GM19193 (cell line): Measurements from ENCODE around the gene SYNM.

Source experiments
- POLR2A ChIP-seq: IDR thresholded peaks from 4 replicates; pipeline ENCODE4 v1.6.1; 2011; ENCODE audit not compliant: insufficient read depth, insufficient read length; ENCODE audit errors: extremely low read depth

Gene SYNM

DNA sequence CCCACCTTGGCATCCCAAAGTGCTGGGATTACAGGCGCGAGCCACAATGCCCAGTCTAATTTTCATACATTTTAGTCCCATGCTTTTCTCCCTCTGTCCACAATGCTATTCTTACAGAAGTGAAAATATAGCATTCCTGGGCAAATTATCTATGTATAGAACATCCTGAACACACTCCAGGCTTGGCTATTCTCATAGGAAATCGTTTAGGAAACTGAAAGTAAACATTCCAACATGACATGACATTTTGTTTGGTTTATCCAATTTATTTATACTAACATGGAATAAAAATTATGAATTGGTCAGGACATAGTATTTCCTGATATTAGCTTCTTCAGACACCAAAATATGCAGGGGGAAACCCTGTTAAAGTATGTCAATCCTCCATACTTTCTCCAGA lies 52.6 kb downstream of the SYNM start:
- TF ChIP-seq POLR2A, result no peak

DNA sequence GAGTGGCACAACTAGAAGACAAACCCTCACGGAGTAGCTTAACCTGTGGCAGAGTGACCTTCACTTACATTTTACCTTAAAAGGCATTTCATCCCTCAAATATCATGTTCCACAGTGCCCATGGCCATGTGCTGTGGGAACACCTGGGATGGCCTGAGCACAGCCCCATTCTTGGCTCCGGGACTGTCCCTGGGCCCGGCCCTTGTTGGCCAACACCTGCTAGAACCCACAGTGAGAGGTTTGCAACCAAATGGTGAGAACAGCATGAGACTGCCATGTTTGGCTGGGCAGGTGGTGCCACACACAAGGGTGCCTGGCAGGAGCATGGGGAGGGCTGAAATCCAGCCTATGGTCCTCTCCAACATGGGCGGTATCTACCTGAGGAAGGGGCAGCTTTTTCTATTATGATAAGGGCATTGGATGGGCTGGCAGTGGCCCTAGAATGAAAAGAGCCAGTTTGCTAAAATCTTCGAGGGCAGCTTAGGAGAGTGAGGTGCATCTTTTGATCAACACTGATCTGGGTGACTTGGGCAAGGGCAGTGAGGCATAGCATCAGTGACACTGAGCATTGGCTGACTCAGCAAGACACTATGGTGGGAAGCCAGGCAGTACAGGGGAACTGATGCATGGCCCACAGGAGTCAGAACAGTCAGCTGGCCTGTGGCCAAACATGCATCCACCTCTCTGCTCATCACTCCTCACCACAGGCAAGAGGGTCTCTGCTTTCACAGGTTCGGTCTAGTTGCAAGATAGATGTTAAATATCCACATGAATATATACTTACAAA lies 53.9 kb downstream of the SYNM start:
- TF ChIP-seq POLR2A, result no peak

DNA sequence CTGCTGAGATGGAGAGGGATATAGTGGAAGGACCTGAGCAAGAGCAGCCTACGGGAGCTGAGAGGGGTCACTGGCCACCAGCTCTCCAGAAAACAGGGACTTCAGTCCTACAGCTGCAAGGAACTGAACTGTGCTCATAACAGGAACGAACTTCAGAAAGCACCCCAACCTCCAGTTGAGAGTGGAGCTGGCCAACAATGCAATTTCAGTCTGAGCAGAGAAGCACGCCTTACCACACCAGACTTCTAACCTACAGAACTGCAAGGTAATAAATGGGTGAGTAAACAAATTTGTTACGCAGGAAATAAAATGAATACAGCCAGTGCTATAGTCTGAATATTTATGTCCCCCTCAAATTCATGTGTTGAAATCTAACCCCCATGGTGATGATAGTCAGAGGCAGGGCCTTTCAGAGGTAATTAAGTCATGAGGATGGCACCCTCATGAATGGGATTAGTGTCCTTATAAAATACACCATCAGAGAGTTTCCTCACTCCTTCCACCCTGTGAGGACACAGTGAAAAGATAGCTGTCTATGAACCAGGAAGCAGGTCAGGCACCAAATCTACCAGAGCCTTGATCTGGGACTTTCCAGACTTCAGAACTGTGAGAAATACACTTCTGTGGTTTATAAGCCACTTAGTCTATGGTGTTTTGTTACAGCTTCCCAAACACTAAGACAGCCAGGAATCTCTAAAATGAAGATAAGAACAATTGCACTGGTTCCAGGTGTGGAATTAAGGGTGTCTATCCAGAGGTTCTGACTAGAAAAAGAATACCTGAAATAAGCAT lies 58.6 kb downstream of the SYNM start:
- no peak for TF ChIP-seq POLR2A

DNA sequence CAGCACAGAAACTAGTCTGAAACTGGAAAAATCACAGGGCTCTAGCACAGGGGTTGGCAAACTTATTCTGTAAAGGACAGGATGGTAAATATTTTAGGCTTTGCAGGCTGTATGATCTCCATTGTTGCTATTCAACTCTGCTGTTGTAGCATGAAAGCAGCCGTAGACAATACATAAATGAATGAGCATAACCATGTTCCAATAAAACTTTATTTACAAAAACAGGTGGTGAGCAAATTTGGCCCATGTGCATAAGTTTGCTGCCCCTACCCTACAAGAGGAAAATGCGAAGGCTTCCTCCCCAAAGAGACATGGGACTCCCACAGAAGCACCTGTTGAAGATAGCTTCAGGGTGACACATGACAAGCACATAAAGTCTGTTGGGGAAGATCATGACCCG lies 59.2 kb downstream of the SYNM start:
- no peak for TF ChIP-seq POLR2A

DNA sequence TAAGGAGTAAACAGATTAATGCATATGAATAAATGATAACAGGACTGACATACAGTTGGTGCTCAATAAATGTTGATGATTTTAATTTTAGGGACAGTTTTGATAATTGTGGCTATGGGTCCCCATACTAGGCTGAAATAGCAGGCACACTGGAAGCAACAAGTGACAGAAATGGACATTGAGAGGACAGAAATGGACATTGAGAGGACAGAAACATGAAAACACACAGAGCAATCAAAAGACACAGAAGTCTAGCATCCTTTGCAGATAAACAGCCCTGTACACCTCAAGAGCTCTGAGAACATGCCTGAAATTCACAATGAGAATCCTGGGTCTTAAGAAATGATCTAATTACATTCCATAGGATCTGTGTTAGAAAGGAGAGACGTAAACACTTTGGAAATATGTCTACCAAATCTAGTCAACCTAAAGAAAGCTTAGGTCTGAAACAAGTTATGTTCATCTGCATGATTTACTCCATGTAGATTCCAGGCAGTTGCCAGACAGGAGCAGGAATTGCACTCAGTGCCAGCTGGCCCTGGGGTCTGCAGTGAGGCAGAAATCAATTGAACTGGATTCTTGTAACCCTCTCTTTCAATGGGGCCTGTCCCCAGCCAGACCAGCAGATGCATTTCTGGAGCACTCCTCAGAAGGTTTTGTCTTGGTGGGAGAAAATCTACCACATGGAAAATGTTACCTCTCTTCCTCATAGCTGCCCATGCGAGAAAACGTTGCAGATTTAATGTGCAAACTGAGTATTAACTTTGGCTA lies 60.3 kb downstream of the SYNM start:
- no peak for TF ChIP-seq POLR2A

DNA sequence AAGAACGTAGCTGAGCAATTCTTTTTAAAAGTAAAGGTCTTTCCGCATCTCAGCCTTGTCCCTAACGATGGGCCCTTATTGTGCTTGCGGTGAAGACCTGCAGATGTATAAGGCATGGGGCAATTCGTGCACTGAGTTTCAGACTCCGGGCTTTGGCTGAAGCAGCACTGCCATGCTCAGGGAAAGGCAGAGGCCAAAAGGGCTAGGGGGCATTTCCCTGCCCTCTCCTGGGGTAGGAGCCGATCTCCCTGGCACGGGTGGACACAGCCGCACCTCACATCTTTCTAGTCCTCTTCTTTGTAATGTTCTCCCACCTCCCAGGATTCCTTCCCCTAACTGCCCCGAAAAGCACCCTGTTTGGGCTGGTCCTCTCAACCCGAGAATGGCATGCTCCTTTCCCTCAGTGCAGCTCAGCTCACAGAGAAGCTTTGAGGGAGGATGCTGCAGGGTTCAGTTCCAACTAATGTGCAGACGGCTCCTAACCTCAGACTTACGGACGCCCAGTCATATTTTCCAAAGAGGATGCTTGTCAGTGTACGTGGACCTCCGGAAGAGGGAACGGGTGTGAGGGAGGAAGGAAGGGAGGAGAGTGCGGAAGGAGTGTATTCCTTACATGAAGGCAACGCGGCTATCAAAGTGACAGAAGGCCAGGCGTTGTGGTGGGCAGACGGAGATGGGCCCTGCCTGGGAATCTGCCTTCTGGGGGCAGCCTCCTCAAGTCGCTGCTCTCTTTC lies 61.2 kb downstream of the SYNM start:
- no peak for TF ChIP-seq POLR2A

DNA sequence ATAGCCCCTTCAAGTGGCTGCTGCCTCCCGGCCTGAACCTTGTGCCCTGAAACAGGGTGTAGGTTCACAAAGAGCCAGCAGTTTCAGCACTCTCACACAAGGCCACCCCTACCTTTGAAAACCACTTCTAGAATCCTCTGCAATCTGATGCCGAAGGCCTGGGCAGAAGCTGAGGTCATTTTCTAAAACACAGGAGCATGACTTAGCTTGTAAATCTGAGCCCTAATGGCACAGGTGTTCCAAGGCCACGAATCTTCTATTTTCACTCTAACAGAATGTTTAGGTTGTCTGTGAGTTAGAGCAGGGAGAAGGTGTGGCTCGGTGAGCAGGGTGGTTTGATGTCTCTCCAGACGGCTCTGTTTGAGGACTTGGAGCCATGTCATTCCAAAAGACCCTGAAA lies 62.3 kb downstream of the SYNM start:
- TF ChIP-seq POLR2A, result no peak

DNA sequence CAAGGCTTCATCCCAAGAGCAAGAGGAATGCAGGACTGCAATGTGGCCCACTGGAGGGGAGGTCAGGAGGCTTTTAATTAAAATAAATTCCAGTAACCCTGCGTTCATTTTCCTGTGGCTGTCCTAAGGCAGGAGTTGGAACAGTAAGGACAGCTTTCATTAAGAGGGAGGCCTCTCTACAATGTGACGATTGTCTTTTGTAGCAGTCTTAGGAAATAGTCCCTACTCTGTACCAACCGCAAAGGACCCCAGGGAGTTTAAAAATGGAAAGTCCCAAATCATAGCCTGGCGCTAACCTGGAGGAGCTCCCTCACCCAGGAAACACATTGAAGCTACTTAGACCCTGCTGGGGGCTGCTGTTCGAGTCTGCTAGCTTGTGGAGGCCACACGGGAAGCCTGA lies 62.8 kb downstream of the SYNM start:
- TF ChIP-seq POLR2A, result no peak

DNA sequence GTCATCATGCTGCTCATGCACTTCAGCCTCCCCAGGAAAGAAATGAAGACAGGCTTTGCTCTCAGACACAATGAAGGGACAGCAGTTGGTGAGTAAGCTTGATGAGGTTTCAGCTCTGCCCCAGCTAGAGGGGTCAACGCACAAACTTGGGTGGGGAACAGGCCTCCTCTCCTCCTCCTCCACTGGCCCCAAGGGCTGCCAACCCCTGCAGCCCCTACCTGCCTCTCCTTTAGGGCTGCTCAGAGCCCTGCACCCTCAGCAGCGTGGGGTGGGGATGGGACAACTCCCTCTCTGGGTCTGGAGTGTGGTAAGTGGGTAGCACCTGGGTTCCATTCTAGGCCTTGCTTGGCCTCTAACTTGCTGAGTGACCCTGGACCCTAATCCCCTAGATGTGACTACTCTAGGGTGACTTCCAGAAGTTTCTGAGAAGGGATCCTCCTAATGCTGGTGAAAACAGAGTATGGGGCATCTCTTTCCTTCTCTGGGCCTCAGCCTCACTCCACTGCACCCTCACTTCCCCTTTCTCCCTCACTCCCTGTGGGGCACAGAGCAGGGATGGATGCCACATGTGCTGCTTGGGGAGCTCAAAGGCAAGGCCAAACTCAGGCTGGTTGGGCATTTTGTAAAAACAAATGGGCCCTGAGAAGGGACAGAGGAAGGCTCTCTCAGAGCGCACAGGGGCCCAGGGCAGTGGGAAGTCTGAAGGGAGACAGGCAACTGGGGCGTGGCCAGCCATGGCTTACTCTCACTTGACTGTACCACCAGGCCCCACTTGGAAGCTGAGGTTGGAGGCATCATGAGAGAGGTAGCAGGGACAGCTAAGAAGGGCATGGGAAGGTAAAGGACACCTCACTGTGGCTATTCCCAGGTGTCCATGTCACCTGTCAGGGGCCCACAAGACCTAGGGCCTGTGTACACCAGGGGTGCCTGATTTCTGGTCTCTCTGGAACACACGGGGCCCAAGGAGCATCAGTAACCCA lies 64.0 kb downstream of the SYNM start:
- TF ChIP-seq POLR2A, result no peak

DNA sequence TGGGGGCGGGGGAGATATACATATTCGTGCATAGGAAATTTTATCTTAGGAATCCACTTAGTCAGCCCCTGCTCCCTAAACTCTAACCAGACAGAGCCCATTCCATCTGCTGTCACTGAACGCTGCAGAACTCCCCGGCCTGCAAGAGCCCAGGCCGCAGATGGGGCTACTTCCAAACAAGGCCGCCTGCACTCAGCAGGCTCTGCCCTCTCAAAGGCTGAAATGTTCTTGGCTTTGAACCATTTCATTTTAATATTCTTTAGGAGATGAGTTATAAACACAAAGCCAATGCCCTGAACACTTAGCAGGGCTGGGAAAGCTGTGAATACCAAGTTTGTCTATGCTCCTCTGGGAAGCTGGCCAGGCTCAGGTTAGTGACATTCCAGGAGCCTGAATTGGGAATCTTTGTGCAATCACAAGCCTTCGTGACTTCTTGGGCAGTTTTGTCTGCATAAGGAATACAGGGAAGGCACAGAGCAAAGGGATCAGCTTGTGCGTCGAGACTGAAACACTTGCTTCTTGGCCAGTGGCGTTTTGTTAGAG lies 65.0 kb downstream of the SYNM start:
- no peak for TF ChIP-seq POLR2A

DNA sequence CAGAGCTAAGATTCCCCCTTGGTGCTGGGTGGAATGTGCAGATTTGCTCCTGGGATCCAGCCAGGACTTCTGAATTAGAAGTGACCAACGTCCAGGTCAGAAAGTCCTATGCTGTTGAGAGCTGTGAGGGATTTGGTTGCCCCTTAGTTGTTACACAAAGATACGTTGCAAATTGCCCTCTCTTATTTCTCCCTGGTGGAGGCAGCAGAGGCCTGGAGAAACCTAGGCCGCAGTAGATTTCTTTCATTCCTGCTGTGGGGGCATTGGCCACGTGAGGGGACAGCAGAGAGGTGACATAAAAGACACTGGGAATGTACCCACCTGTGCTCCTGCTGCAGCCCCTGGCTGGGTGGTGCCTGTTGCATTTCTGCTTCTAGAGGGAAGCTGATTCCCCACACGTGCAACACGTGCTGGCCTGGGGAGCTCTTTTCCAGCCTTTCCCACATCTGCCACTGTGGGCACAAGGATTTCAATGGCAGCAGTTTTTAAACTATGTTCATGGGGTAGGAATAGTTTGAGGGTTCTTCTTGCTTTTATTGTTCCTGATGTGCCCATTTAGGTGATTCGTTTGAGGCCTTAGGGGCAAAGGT lies 65.7 kb downstream of the SYNM start:
- no peak for TF ChIP-seq POLR2A

DNA sequence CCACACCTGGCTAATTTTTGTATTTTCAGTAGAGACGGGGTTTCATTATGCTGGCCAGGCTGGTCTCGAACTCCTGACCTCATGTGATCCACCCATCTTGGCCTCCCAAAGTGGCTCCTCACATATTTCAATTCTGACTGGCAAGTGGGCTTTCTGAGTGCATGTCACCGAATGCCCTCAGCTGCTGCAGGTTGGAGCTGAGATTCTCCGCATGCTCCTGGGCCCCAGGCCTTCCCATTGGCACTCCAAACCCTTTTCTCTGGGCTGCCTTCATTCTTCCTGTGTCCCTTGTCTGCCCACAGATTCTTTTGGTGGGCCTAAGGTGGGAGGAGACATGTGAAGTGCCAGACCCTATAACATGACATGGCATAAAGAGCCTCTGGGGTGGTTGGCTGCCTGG lies 67.3 kb downstream of the SYNM start:
- no peak for TF ChIP-seq POLR2A

DNA sequence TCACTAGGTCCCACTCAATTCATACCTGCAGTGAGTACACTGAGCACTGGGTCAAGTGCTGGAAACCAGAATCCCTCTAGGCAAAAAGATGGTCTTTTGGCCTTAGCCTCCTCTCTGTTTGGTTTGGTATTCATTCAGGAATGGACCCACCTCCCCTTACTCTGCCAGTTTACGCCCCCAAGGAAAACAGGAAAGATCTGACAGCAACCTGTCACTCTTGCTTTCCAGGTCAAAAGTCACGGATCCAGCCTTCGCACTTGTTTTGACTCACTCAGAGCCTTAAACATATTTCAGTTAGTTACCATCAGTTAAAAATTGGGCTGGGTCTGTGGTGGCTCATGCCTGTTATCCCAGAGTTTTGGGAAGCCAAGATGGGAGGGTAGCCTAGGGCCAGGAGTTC lies 68.1 kb downstream of the SYNM start:
- no peak for TF ChIP-seq POLR2A
